ENCODE results near the gene GRSF1. TPM values are rescaled to one million over a fixed set of nuclear protein-coding genes. Genes with fewer than 3 reads are reported as not detected.

GRSF1 gene
- total and polyA plus RNA-seq, 2 of the 13 experiments (the other 11 are each of a cell fraction or from before 2014, with no cell fraction given) = 66.5 to 103 TPM

DNA sequence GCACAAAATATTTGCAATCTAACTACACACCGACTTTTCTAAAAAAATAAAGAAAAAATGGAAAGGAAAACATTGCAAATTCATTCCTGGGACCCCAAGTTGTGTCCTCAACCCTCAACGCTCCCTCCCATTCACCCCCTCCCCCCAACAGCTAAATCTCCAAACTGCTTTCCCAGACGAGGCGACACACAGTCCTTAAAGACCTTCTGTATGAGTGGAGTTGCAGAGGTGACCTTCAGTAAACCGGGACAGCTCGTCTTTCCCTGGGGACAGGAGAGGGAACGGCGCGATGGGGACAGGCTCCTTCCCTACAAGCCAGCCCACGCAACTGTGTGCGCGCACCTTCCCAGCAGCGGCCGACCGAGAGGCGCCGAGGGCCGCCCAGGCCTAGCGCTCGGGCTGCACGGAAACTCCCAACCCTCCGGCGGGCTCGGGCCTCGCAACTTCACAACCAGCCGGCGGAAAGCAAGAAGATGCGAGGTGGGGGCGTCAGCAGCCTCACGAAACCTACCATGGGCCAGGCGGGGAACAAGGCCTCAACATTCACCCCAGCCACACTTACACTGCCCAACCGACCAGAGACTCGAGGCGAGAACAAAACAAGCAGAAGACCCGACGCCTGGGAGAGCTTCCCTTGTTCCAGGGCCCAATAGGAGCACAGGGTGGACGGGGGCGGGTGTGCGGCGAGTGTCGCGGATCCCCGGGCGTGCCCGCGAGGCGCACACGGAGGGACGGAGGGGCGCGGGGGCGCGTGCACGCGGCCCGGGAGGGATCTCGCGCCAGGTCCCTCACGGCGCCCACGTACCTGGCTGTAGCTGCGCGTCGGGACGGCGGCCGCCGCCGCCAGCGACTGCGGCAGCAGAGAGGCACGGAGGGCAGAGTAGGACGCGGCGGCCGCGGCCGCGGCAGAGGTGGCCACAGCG lies 763 bp downstream of the GRSF1 start (continued):
- TF ChIP-seq, protein P1, sequence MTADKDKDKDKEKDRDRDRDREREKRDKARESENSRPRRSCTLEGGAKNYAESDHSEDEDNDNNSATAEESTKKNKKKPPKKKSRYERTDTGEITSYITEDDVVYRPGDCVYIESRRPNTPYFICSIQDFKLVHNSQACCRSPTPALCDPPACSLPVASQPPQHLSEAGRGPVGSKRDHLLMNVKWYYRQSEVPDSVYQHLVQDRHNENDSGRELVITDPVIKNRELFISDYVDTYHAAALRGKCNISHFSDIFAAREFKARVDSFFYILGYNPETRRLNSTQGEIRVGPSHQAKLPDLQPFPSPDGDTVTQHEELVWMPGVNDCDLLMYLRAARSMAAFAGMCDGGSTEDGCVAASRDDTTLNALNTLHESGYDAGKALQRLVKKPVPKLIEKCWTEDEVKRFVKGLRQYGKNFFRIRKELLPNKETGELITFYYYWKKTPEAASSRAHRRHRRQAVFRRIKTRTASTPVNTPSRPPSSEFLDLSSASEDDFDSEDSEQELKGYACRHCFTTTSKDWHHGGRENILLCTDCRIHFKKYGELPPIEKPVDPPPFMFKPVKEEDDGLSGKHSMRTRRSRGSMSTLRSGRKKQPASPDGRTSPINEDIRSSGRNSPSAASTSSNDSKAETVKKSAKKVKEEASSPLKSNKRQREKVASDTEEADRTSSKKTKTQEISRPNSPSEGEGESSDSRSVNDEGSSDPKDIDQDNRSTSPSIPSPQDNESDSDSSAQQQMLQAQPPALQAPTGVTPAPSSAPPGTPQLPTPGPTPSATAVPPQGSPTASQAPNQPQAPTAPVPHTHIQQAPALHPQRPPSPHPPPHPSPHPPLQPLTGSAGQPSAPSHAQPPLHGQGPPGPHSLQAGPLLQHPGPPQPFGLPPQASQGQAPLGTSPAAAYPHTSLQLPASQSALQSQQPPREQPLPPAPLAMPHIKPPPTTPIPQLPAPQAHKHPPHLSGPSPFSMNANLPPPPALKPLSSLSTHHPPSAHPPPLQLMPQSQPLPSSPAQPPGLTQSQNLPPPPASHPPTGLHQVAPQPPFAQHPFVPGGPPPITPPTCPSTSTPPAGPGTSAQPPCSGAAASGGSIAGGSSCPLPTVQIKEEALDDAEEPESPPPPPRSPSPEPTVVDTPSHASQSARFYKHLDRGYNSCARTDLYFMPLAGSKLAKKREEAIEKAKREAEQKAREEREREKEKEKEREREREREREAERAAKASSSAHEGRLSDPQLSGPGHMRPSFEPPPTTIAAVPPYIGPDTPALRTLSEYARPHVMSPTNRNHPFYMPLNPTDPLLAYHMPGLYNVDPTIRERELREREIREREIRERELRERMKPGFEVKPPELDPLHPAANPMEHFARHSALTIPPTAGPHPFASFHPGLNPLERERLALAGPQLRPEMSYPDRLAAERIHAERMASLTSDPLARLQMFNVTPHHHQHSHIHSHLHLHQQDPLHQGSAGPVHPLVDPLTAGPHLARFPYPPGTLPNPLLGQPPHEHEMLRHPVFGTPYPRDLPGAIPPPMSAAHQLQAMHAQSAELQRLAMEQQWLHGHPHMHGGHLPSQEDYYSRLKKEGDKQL (CRISPR knock-in tag; IDR thresholded peaks at IDR 0.05; ENCODE audit: low read depth) = no peak
- peak; percentile 30; the same call in 1 of the 2 replicates for TF ChIP-seq POLR2G (IDR thresholded peaks at IDR 0.05; ENCODE audit: low read depth, low read length)
- peak; percentile 39; the same call in 1 of the 2 replicates for TF ChIP-seq KDM5A (IDR thresholded peaks at IDR 0.05; ENCODE audit: borderline replicate concordance, low read length)
- TF ChIP-seq WIZ (CRISPR knock-in tag; IDR thresholded peaks at IDR 0.05) = 0 out of 2 replicates have a peak, but pooled peaks have one; percentile 33
- TF ChIP-seq GTF3A (CRISPR knock-in tag; conservative IDR thresholded peaks at IDR 0.05) = no peak
- 0 out of 2 replicates have a peak, but pooled peaks have one; percentile 71 for TF ChIP-seq ZNF678 (CRISPR knock-in tag; IDR thresholded peaks at IDR 0.05)
- TF ChIP-seq ZNF530 (CRISPR knock-in tag; IDR thresholded peaks at IDR 0.05; ENCODE audit: low read depth) = no peak
- TF ChIP-seq MEIS2 (CRISPR knock-in tag; IDR thresholded peaks at IDR 0.05) = no peak
- TF ChIP-seq ZNF709 (CRISPR knock-in tag; IDR thresholded peaks at IDR 0.05) = no peak
- TF ChIP-seq, protein P2, sequence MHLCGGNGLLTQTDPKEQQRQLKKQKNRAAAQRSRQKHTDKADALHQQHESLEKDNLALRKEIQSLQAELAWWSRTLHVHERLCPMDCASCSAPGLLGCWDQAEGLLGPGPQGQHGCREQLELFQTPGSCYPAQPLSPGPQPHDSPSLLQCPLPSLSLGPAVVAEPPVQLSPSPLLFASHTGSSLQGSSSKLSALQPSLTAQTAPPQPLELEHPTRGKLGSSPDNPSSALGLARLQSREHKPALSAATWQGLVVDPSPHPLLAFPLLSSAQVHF (CRISPR knock-in tag; IDR thresholded peaks at IDR 0.05) = no peak
- TF ChIP-seq ZNF484 (CRISPR knock-in tag; IDR thresholded peaks at IDR 0.05; ENCODE audit: borderline replicate concordance, low read depth) = no peak
- TF ChIP-seq, protein P3, sequence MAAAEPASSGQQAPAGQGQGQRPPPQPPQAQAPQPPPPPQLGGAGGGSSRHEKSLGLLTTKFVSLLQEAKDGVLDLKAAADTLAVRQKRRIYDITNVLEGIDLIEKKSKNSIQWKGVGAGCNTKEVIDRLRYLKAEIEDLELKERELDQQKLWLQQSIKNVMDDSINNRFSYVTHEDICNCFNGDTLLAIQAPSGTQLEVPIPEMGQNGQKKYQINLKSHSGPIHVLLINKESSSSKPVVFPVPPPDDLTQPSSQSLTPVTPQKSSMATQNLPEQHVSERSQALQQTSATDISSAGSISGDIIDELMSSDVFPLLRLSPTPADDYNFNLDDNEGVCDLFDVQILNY (CRISPR knock-in tag; conservative IDR thresholded peaks at IDR 0.05) = 0 out of 2 replicates have a peak, but pooled peaks have one; percentile 23
- no peak for TF ChIP-seq HIVEP1 (CRISPR knock-in tag; IDR thresholded peaks at IDR 0.05)
- no peak for TF ChIP-seq ZNF354B (CRISPR knock-in tag; IDR thresholded peaks at IDR 0.05)
- TF ChIP-seq POLR2A (IDR thresholded peaks at IDR 0.05; ENCODE audit: insufficient read depth in 1 of 2, low read depth in 2 of 2, low read length in 2 of 2) = no peak; a peak in 2 of 4 replicates
- no peak for TF ChIP-seq ZFAT (CRISPR knock-in tag; conservative IDR thresholded peaks at IDR 0.05)
- peak; percentile 75; the same call in 1 of the 2 replicates for TF ChIP-seq ZNF782 (CRISPR knock-in tag; IDR thresholded peaks at IDR 0.05; ENCODE audit: borderline replicate concordance)
- no peak for TF ChIP-seq SP2 (CRISPR knock-in tag; IDR thresholded peaks at IDR 0.05)
